Karpas-422 (cell line): ENCODE results near the gene RGS19. TPM values are rescaled to one million over a fixed set of nuclear protein-coding genes. Genes with fewer than 3 reads are reported as not detected.

ENCODE experiments used
- DNase-seq: peaks from one replicate; pipeline ENCODE4 v3.0.0-alpha.2; 2015
- H2AFZ ChIP-seq: fragments of 200-600 bp; sonication (generic); 2 replicates; pipeline ENCODE4 v1.6.1; 2014; ENCODE audit warnings: antibody characterized with exemption, low read length, mixed read lengths
- H3K27ac ChIP-seq: fragments of 200-600 bp; sonication (generic); 2 replicates; pipeline ENCODE4 v1.5.1; 2014; ENCODE audit warnings: mild to moderate bottlenecking, low read length, moderate library complexity
- H3K27me3 ChIP-seq: fragments of 200-600 bp; sonication (generic); 2 replicates; pipeline ENCODE4 v1.6.1; 2014; ENCODE audit warnings: low read length, mixed read lengths
- H3K36me3 ChIP-seq: fragments of 200-600 bp; sonication (generic); 2 replicates; pipeline ENCODE4 v1.6.1; 2014; ENCODE audit warnings: low read length, mixed read lengths; ENCODE audit not compliant: insufficient read depth
- H3K4me1 ChIP-seq: fragments of 200-600 bp; sonication (generic); 2 replicates; pipeline ENCODE4 v1.6.1; 2014; ENCODE audit warnings: mild to moderate bottlenecking, low read length, mixed read lengths
- H3K4me2 ChIP-seq: fragments of 200-600 bp; sonication (generic); 2 replicates; pipeline ENCODE4 v1.6.1; 2014; ENCODE audit warnings: low read length, low read depth, mild to moderate bottlenecking; ENCODE audit not compliant: poor library complexity, severe bottlenecking
- H3K4me3 ChIP-seq: fragments of 200-600 bp; sonication (generic); 2 replicates; pipeline ENCODE4 v1.5.1; 2014; ENCODE audit warnings: mild to moderate bottlenecking, antibody characterized with exemption, low read length, mixed read lengths
- H3K79me2 ChIP-seq: fragments of 200-600 bp; sonication (generic); 2 replicates; pipeline ENCODE4 v1.6.1; 2014; ENCODE audit warnings: mild to moderate bottlenecking, low read length, mixed read lengths
- H3K9ac ChIP-seq: fragments of 200-600 bp; sonication (generic); 2 replicates; pipeline ENCODE4 v1.6.0; 2014; ENCODE audit warnings: low read length
- H3K9me2 ChIP-seq: fragments of 200-600 bp; sonication (generic), shearing (Covaris generic); replicated peaks from 2 replicates; pipeline ENCODE4 v1.6.0; 2014; ENCODE audit warnings: mild to moderate bottlenecking, low read length, moderate library complexity; ENCODE audit not compliant: insufficient read depth
- H3K9me3 ChIP-seq: fragments of 300-700, 200-600 bp; sonication (generic); 2 replicates; pipeline ENCODE4 v1.6.1; 2014; ENCODE audit warnings: low read length, mixed read lengths
- H4K20me1 ChIP-seq: fragments of 200-600 bp; sonication (generic); 2 replicates; pipeline ENCODE4 v1.6.1; 2014; ENCODE audit warnings: mild to moderate bottlenecking, antibody characterized with exemption, low read length, low read depth; ENCODE audit not compliant: insufficient read depth
- total RNA-seq: library from RNA; depleted of rRNA; stranded (reverse); fragments of >200 nt; shearing (Covaris generic); gene quantifications from 2 replicates; pipeline ENCODE4 v1.2.3, GENCODE V29; 2014; ENCODE audit warnings: low replicate concordance

RGS19 gene
- total RNA-seq, 1 experiment from 2014 or later, result 172 TPM

- H4K20me1 ChIP-seq, result no peaks in the 10 kb centered on the region
- H3K4me1 ChIP-seq, result peaks cover 51% of the 10 kb centered on the region
- no peak overlapping the region for H3K4me2 ChIP-seq
- no peaks in the 10 kb centered on the region for H3K79me2 ChIP-seq
- H2AFZ ChIP-seq, result no peak overlapping the region
- no peak overlapping the region for H3K9ac ChIP-seq
- H3K27me3 ChIP-seq, result no peaks in the 10 kb centered on the region
- no peaks in the 10 kb centered on the region for H3K36me3 ChIP-seq
- H3K9me2 ChIP-seq, result no peaks in the 10 kb centered on the region
- no peak overlapping the region for H3K27ac ChIP-seq
- no peaks in the 10 kb centered on the region for H3K9me3 ChIP-seq
- no peak for DNase-seq
- H3K4me3 ChIP-seq, result no peak overlapping the region
Observed at GRCh38 chr20:64110411-64111068, 31.2 kb upstream of the RGS19 start.

- Histone ChIP-seq H3K27ac (no peak overlapping the region), H3K9ac (no peak overlapping the region), H3K4me3 (no peak overlapping the region), H3K36me3 (no peaks in the 10 kb centered on the region), H3K4me1 (peaks cover 51% of the 10 kb centered on the region), H2AFZ (no peak overlapping the region), H3K27me3 (no peaks in the 10 kb centered on the region), H3K9me2 (no peaks in the 10 kb centered on the region), H3K9me3 (no peaks in the 10 kb centered on the region), H3K4me2 (no peak overlapping the region), H3K79me2 (no peaks in the 10 kb centered on the region), H4K20me1 (no peaks in the 10 kb centered on the region)
- no peak for DNase-seq
Observed at GRCh38 chr20:64109831-64110391, 30.6 kb upstream of the RGS19 start.

- peaks cover 51% of the 10 kb centered on the region for H3K4me1 ChIP-seq
- no peak overlapping the region for H2AFZ ChIP-seq
- H3K79me2 ChIP-seq, result no peaks in the 10 kb centered on the region
- H3K4me2 ChIP-seq, result no peak overlapping the region
- no peak for DNase-seq
- H3K4me3 ChIP-seq, result no peak overlapping the region
- no peaks in the 10 kb centered on the region for H3K9me2 ChIP-seq
- H4K20me1 ChIP-seq, result no peaks in the 10 kb centered on the region
- H3K27me3 ChIP-seq, result no peaks in the 10 kb centered on the region
- H3K36me3 ChIP-seq, result no peaks in the 10 kb centered on the region
- H3K9ac ChIP-seq, result no peak overlapping the region
- no peak overlapping the region for H3K27ac ChIP-seq
- no peaks in the 10 kb centered on the region for H3K9me3 ChIP-seq
Observed at GRCh38 chr20:64108731-64109681, 29.7 kb upstream of the RGS19 start.

GRCh38 chr20:64107736-64108457 lies 28.6 kb upstream of the RGS19 start:
- Histone ChIP-seq H3K4me3 (peak overlapping the region; percentile 49; the same call in 1 of the 2 replicates), H3K4me1 (peaks cover 50% of the 10 kb centered on the region), H3K9me3 (no peaks in the 10 kb centered on the region), H4K20me1 (no peaks in the 10 kb centered on the region), H2AFZ (no peak overlapping the region), H3K9me2 (no peaks in the 10 kb centered on the region), H3K4me2 (peak overlapping the region; percentile 63), H3K36me3 (no peaks in the 10 kb centered on the region), H3K27me3 (no peaks in the 10 kb centered on the region), H3K79me2 (no peaks in the 10 kb centered on the region), H3K27ac (peak overlapping the region; percentile 86), H3K9ac (peak overlapping the region; percentile 68)
- DNase-seq, result peak; percentile 85

- H3K9ac ChIP-seq, result peak within 1 kb of the TSS; percentile 68
- no peaks in the 10 kb centered on the region for H3K9me3 ChIP-seq
- H3K4me3 ChIP-seq, result peak within 1 kb of the TSS; percentile 49; the same call in 1 of the 2 replicates
- no peaks in the 10 kb centered on the region for H4K20me1 ChIP-seq
- H2AFZ ChIP-seq, result no peak within 1 kb of the TSS
- DNase-seq, result peak; percentile 87
- no peaks in the 10 kb centered on the region for H3K79me2 ChIP-seq
- peaks cover 45% of the 10 kb centered on the region for H3K4me1 ChIP-seq
- H3K27me3 ChIP-seq, result no peaks in the 10 kb centered on the region
- H3K4me2 ChIP-seq, result peak within 1 kb of the TSS; percentile 63
- peak within 1 kb of the TSS; percentile 86 for H3K27ac ChIP-seq
- no peaks in the 10 kb centered on the region for H3K36me3 ChIP-seq
- H3K9me2 ChIP-seq, result no peaks in the 10 kb centered on the region
Observed at GRCh38 chr20:64106981-64107735, 27.8 kb upstream of the RGS19 start, which contains the start of gene NPBWR2. TSS of gene NPBWR2 (minus strand) at chr20:64107565. CDS start at chr20:64106831, 734 bp downstream.

- Histone ChIP-seq H4K20me1 (peaks cover 3% of the 10 kb centered on the region; the same call in 1 of the 2 replicates), H3K27ac (no peak overlapping the region), H3K9ac (no peak overlapping the region), H3K4me3 (no peak overlapping the region), H3K27me3 (no peaks in the 10 kb centered on the region), H3K9me3 (no peaks in the 10 kb centered on the region), H3K79me2 (no peaks in the 10 kb centered on the region), H3K9me2 (no peaks in the 10 kb centered on the region), H2AFZ (no peak overlapping the region), H3K36me3 (no peaks in the 10 kb centered on the region; the same call in 1 of the 2 replicates), H3K4me2 (no peak overlapping the region), H3K4me1 (peaks cover 43% of the 10 kb centered on the region)
- DNase-seq, result no peak
Observed at GRCh38 chr20:64106435-64106961, 27.2 kb upstream of the RGS19 start.

- DNase-seq, result no peak
Observed at GRCh38 chr20:64105846-64106434, 26.6 kb upstream of the RGS19 start.

More at GRCh38 chr20:64105846-64106434, 26.6 kb upstream of the RGS19 start:
- Histone ChIP-seq H3K36me3 (no peaks in the 10 kb centered on the region; the same call in 1 of the 2 replicates), H3K9me2 (no peaks in the 10 kb centered on the region), H3K27ac (no peak overlapping the region), H3K4me2 (no peak overlapping the region), H3K4me3 (no peak overlapping the region), H2AFZ (no peak overlapping the region), H3K79me2 (no peaks in the 10 kb centered on the region), H3K4me1 (peaks cover 47% of the 10 kb centered on the region), H4K20me1 (peaks cover 8% of the 10 kb centered on the region; the same call in 1 of the 2 replicates), H3K9me3 (no peaks in the 10 kb centered on the region), H3K9ac (no peak overlapping the region), H3K27me3 (no peaks in the 10 kb centered on the region)
